Measurements from ENCODE around the gene CPLANE2.
"Not testable (repeated sequence)": the region's sequence is repeated elsewhere in the genome, so short reads cannot be mapped to it uniquely, and the experiment has no call there.

CPLANE2 gene

GRCh38 chr1:16246239-16246638 is 9.3 kb upstream of the CPLANE2 start:
- H3K27me3 Mint-ChIP-seq; H3K9me3 Mint-ChIP-seq; ATAC-seq (replicated peaks; ENCODE audit: extremely low read depth, poor library complexity, severe bottlenecking); H3K27ac Mint-ChIP-seq (ENCODE audit: low read depth); H3K4me3 Mint-ChIP-seq; DNase-seq (ENCODE audit: low spot score in 2 of 2): not testable (repeated sequence)
- Mint-ChIP-seq H3K36me3 (ENCODE audit: insufficient read depth) (peaks cover 13% of the 10 kb centered on the region), H3K4me1 (peaks cover 10% of the 10 kb centered on the region)

GRCh38 chr1:16245476-16246196 is 8.7 kb upstream of the CPLANE2 start:
- peaks cover 13% of the 10 kb centered on the region for H3K36me3 Mint-ChIP-seq (ENCODE audit: insufficient read depth)
- no peaks in the 10 kb centered on the region for H3K27me3 Mint-ChIP-seq
- no peak for ATAC-seq (replicated peaks; ENCODE audit: extremely low read depth, poor library complexity, severe bottlenecking)
- no peak overlapping the region for H3K4me3 Mint-ChIP-seq
- peaks cover 10% of the 10 kb centered on the region for H3K4me1 Mint-ChIP-seq
- H3K9me3 Mint-ChIP-seq: no peaks in the 10 kb centered on the region
- DNase-seq (ENCODE audit: low spot score in 2 of 2): no peak
- no peak overlapping the region for H3K27ac Mint-ChIP-seq (ENCODE audit: low read depth)

- Mint-ChIP-seq H3K27me3 (no peaks in the 10 kb centered on the region), H3K27ac (ENCODE audit: low read depth) (no peak overlapping the region), H3K9me3 (no peaks in the 10 kb centered on the region), H3K4me3 (no peak overlapping the region), H3K4me1 (peaks cover 10% of the 10 kb centered on the region), H3K36me3 (ENCODE audit: insufficient read depth) (peaks cover 13% of the 10 kb centered on the region)
- DNase-seq (ENCODE audit: low spot score in 2 of 2) (no peak), ATAC-seq (replicated peaks; ENCODE audit: extremely low read depth, poor library complexity, severe bottlenecking) (no peak)
Measured at GRCh38 chr1:16244650-16245285, 7.8 kb upstream of the CPLANE2 start.

- peaks cover 3% of the 10 kb centered on the region for H3K4me1 Mint-ChIP-seq
- ATAC-seq (replicated peaks; ENCODE audit: extremely low read depth, poor library complexity, severe bottlenecking): peak; percentile 84
- no peaks in the 10 kb centered on the region for H3K27me3 Mint-ChIP-seq
- peak; percentile 65 for DNase-seq (ENCODE audit: low spot score in 2 of 2)
- peaks cover 11% of the 10 kb centered on the region for H3K36me3 Mint-ChIP-seq (ENCODE audit: insufficient read depth)
- H3K27ac Mint-ChIP-seq (ENCODE audit: low read depth): no peak overlapping the region
- H3K4me3 Mint-ChIP-seq: no peak overlapping the region
- no peaks in the 10 kb centered on the region for H3K9me3 Mint-ChIP-seq
Measured at GRCh38 chr1:16243936-16244649, 7.1 kb upstream of the CPLANE2 start.

- ATAC-seq (replicated peaks; ENCODE audit: extremely low read depth, poor library complexity, severe bottlenecking) (no peak), DNase-seq (ENCODE audit: low spot score in 2 of 2) (no peak)
- Mint-ChIP-seq H3K27me3 (no peaks in the 10 kb centered on the region), H3K9me3 (no peaks in the 10 kb centered on the region), H3K4me3 (no peak overlapping the region), H3K27ac (ENCODE audit: low read depth) (no peak overlapping the region), H3K4me1 (no peaks in the 10 kb centered on the region), H3K36me3 (ENCODE audit: insufficient read depth) (peaks cover 12% of the 10 kb centered on the region)
Measured at GRCh38 chr1:16243215-16243610, 6.2 kb upstream of the CPLANE2 start.

- Mint-ChIP-seq H3K27me3 (no peaks in the 10 kb centered on the region), H3K36me3 (ENCODE audit: insufficient read depth) (peaks cover 15% of the 10 kb centered on the region), H3K27ac (ENCODE audit: low read depth) (no peak overlapping the region), H3K9me3 (no peaks in the 10 kb centered on the region), H3K4me3 (no peak overlapping the region), H3K4me1 (peaks cover 3% of the 10 kb centered on the region)
- DNase-seq (ENCODE audit: low spot score in 2 of 2) (no peak), ATAC-seq (replicated peaks; ENCODE audit: extremely low read depth, poor library complexity, severe bottlenecking) (no peak)
Measured at GRCh38 chr1:16242556-16243214, 5.7 kb upstream of the CPLANE2 start.

- Mint-ChIP-seq H3K9me3 (no peaks in the 10 kb centered on the region), H3K27ac (ENCODE audit: low read depth) (peak overlapping the region; percentile 68), H3K4me1 (peaks cover 17% of the 10 kb centered on the region), H3K4me3 (no peak overlapping the region), H3K27me3 (no peaks in the 10 kb centered on the region), H3K36me3 (ENCODE audit: insufficient read depth) (peaks cover 21% of the 10 kb centered on the region)
- DNase-seq (ENCODE audit: low spot score in 2 of 2): no peak
- ATAC-seq (replicated peaks; ENCODE audit: extremely low read depth, poor library complexity, severe bottlenecking): no peak
Measured at GRCh38 chr1:16241221-16241708, 4.3 kb upstream of the CPLANE2 start.

- Mint-ChIP-seq H3K27ac (ENCODE audit: low read depth) (peak overlapping the region; percentile 16), H3K9me3 (no peaks in the 10 kb centered on the region), H3K4me3 (no peak overlapping the region), H3K4me1 (peaks cover 22% of the 10 kb centered on the region), H3K27me3 (no peaks in the 10 kb centered on the region), H3K36me3 (ENCODE audit: insufficient read depth) (peaks cover 22% of the 10 kb centered on the region)
- ATAC-seq (replicated peaks; ENCODE audit: extremely low read depth, poor library complexity, severe bottlenecking) (no peak), DNase-seq (ENCODE audit: low spot score in 2 of 2) (no peak)
Measured at GRCh38 chr1:16239972-16240491, 3.0 kb upstream of the CPLANE2 start.

GRCh38 chr1:16237343-16237830 is 404 bp upstream of the CPLANE2 start:
- peak overlapping the region; percentile 94 for H3K27ac Mint-ChIP-seq (ENCODE audit: low read depth)
- H3K4me1 Mint-ChIP-seq: peaks cover 22% of the 10 kb centered on the region
- peaks cover 22% of the 10 kb centered on the region for H3K36me3 Mint-ChIP-seq (ENCODE audit: insufficient read depth)
- ATAC-seq (replicated peaks; ENCODE audit: extremely low read depth, poor library complexity, severe bottlenecking): no peak
- no peak for DNase-seq (ENCODE audit: low spot score in 2 of 2)
- H3K27me3 Mint-ChIP-seq: no peaks in the 10 kb centered on the region
- no peaks in the 10 kb centered on the region for H3K9me3 Mint-ChIP-seq
- peak overlapping the region; percentile 89 for H3K4me3 Mint-ChIP-seq

- H3K9me3 Mint-ChIP-seq: no peaks in the 10 kb centered on the region
- ATAC-seq (replicated peaks; ENCODE audit: extremely low read depth, poor library complexity, severe bottlenecking) (peak; percentile 72), DNase-seq (ENCODE audit: low spot score in 2 of 2) (peak in 1 of 2 donors; percentile 44)
- peak overlapping the region; percentile 89 for H3K4me3 Mint-ChIP-seq
- H3K27ac Mint-ChIP-seq (ENCODE audit: low read depth): peak overlapping the region; percentile 94
- H3K27me3 Mint-ChIP-seq: no peaks in the 10 kb centered on the region
- H3K4me1 Mint-ChIP-seq: peaks cover 22% of the 10 kb centered on the region
- peaks cover 20% of the 10 kb centered on the region for H3K36me3 Mint-ChIP-seq (ENCODE audit: insufficient read depth)
Measured at GRCh38 chr1:16235944-16236510, 956 bp downstream of the CPLANE2 start.

GRCh38 chr1:16235347-16235746 is 1.6 kb downstream of the CPLANE2 start:
- Mint-ChIP-seq H3K9me3 (no peaks in the 10 kb centered on the region), H3K27me3 (no peaks in the 10 kb centered on the region), H3K36me3 (ENCODE audit: insufficient read depth) (peaks cover 20% of the 10 kb centered on the region), H3K27ac (ENCODE audit: low read depth) (no peak overlapping the region), H3K4me3 (no peak overlapping the region), H3K4me1 (peaks cover 22% of the 10 kb centered on the region)
- DNase-seq (ENCODE audit: low spot score in 2 of 2): no peak
- ATAC-seq (replicated peaks; ENCODE audit: extremely low read depth, poor library complexity, severe bottlenecking): no peak

GRCh38 chr1:16233431-16233830 is 3.6 kb downstream of the CPLANE2 start:
- H3K27me3 Mint-ChIP-seq: no peaks in the 10 kb centered on the region
- H3K4me1 Mint-ChIP-seq: peaks cover 22% of the 10 kb centered on the region
- DNase-seq (ENCODE audit: low spot score in 2 of 2): no peak
- H3K27ac Mint-ChIP-seq (ENCODE audit: low read depth): no peak overlapping the region
- H3K36me3 Mint-ChIP-seq (ENCODE audit: insufficient read depth): peaks cover 18% of the 10 kb centered on the region
- H3K4me3 Mint-ChIP-seq: no peak overlapping the region
- no peaks in the 10 kb centered on the region for H3K9me3 Mint-ChIP-seq
- ATAC-seq (replicated peaks; ENCODE audit: extremely low read depth, poor library complexity, severe bottlenecking): no peak

All from central memory CD8-positive, alpha-beta T cell (primary cell).